Stimulated activated CD4-positive, alpha-beta T cell treated with anti-CD3 and anti-CD28 coated beads, Interleukin-2, amount 100 ng/mL, for 4 hours (primary cell): ENCODE results near the gene FAM219A.
"Not testable (repeated sequence)": the region's sequence is repeated elsewhere in the genome, so short reads cannot be mapped to it uniquely, and the experiment has no call there.

Source experiments
- DNase-seq: peaks from one replicate; pipeline ENCODE4 v3.0.0-alpha.2; 2020; ENCODE audit warnings: low read depth

The FAM219A gene

DNA sequence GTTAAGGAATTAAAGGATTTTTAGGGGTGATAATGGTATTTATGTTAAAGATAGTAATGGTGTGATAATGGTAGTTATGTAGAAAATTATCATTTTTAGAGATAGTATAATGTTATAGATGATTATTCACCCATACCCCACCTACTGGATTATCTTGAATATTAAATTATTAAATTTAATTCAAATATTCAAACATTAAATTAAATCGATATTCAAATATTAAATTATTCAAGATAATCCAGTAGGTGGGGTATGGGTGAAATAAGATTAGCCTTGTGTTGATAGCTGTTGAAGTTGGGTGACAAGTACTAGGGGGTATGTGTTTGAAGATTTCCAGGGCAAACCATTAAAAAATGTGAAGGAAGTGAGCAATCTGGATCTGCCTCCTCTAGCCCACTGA, 15.6 kb downstream of the FAM219A start:
- no peak for DNase-seq

DNA sequence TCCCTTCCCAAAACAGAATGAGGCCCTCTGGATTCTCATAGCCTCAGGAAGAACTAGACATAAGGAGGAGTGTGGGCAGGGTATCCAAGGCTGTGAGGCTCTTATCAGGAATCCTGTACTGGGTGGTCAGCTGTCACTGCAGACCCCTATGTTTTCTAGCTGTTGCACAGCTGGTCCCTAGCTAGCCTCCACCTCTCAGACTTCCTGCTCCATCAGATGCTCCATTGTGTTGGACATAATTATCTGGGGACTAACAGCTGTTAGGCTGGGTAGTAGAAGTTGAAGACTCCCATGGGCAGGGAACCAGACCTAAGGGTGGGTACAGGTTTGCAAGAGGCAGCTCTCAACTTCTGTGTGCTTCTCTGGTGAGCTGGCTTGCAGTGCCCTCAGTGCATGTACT, 18.4 kb downstream of the FAM219A start:
- DNase-seq, result no peak

DNA sequence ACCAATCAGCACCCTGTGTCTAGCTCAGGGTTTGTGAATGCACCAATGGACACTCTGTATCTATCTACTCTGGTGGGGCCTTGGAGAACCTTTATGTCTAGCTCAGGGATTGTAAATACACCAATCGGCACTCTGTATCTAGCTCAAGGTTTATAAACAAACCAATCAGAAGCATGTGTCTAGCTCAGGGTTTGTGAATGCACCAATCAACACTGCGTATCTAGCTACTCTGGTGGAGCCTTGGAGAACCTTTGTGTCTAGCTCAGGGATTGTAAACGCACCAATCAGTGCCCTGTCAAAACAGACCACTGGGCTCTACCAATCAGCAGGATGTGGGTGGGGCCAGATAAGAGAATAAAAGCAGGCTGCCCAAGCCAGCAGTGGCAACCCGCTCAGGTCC, 19.9 kb downstream of the FAM219A start:
- not testable (repeated sequence) for DNase-seq

DNA sequence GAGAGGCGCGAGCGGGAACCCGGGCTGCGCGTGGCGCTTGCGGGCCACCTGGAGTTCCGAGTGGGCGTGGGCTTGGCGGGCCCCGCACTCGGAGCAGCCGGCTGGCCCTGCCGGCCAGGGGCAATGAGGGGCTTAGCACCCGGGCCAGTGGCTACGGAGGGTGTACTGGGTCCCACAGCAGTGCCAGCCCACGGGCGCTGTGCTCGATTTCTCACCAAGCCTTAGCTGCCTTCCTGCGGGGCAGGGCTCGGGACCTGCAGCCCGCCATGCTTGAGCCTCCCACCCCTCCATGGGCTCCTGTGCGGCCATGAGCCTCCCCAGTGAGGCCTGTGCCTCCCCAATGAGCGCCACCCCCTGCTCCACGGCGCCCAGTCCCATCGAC, 20.5 kb downstream of the FAM219A start:
- DNase-seq, result not testable (repeated sequence)

DNA sequence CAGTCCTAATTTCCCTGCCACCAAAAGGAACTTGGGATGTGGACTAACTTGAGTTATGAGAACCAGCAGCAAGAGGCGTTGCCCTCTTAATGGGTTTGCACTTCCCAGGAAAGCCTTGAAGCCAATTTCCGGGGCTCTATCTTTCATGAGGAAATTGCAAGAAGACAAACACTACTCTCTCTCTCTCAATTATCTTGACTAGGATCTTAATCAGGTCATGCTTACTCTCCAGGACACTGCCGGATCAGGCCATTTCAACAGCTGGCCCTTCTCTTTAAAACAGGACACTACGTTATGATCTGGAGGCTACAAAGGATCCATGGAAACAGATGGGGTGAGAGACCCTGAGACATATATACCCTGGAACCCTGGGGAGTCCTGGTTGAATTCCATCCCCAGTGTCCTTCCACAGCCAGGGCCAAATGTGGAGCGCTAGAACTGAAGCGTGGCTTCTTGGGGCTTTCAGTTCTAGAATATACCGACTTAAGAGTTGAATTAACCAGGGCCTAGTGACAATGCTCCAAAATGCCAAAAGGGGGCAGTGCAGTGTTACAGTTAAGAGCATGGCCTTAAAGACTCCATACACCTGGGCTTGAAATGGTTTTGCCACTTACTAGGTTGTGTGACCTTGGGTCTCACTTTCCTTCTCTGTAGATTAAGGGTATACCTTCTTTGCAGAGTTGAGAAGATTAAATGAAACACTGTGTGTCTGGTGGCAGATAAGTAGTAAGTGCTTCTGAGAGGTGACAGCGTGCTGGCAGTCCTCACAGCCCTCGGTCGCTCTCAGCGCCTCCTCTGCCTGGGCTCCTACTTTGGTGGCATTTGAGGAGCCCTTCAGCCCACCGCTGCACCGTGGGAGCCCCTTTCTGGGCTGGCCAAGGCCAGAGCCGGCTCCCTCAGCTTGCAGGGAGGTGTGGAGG, 21.1 kb downstream of the FAM219A start:
- DNase-seq, result peak; percentile 44

DNA sequence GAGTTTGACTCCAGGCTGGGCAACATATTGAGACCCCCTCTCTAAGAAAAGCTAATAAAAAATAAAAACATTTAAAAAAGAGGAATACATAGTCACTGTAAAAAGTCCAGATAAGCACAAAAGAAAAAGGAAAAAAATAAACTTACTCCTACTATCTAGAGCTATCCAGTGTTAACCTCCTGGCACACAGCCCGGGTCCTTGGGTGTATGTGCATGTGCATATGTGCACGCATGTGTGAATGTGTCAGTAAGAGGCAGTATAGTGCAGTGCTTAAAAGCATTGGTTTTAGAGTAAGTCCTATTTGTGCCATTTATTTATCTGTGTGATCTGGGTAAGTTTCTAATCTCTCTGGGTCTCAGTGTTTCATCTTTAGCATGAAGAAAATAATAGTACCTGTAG, 26.7 kb downstream of the FAM219A start:
- no peak for DNase-seq

DNA sequence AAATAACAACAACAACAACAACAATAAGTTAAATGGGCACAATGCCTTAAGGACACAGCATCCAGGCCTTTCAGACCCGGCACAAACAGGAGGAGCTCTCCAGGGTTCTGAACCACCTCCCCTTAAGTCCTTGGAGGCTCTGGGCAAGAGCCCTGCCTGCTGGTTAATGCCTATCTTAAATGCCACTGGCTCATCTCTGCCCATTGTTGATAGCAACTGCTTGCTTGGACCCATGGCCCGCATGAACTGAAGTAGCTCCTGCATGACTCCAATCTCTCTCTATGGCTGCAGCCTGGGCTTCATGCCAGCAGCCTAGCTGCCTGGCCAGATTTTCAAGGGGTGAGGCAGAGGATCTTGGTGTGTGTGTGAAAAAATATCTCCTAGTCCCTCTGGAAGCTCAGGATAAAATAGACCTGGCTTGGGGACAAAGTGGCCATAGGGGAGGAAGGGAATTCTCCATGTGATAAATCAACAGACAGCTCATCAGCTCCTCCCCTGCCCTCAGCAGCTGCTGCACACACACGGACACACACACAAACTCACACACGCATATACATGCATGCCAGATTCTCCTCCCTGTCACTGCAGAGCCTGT, 27.4 kb downstream of the FAM219A start:
- DNase-seq, result no peak

DNA sequence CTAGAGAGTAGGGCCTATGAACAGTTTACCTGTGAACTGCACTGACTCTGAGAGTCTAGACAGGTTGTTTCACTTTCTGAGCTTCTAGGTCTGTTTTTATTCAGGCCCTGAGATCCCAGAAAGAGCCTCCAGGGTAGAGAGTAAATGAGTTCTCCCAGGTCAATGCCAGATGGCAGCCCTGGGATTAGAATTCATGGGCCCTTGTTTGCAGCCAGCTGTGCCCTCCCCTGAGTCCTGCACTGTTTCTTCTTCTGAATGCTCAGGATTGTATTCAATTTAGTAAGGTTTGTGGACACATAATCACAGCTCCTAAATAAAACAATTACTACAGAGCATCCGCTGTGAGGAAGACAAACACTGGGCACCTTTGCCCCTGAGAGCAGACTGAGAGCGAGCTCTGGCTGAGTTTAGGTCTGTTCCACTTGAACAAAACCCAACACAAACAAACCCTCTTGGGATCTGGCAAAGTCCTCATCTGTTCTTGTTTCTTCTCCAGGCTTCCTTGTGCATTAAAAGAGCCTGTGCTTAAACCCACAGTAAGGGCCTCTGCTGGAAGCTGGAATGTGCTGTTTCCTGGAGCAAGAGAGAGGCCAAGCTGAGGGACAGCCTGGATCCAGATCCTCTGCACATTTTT, 29.9 kb downstream of the FAM219A start:
- no peak for DNase-seq

DNA sequence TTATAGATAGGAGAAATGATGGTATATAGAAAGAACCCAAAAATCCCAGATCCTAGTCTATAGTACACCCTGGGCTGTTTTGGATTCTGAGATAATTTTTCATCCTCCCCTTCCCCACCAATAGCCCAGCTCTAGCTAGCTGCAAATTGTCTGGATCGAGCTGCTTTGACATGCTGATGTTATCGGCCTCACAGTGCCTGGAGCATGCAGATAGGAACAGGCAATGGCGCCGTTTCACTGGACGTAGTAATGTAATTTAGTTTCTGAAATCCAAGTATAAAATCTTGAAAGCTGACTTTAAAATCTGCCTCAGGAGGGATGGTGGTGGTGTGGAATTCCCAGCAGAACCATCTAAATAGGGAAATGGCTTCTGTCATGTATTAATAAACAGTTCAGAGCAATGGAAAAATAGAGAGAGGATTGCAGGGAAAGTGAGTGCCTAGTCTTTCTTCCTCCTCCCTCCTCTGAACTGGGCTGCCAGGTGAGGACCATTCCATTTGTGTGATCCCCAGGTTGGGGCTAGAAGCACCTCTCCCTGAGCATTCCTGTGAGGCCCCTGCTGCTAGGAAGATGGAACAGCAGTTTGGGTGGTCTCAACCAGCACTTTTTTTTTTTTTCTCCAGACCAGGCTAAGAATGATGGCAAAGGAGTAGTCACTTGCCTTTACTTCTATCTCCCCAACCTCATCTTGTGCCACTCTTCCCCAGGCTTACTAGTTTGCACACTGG, 31.9 kb downstream of the FAM219A start:
- no peak for DNase-seq

DNA sequence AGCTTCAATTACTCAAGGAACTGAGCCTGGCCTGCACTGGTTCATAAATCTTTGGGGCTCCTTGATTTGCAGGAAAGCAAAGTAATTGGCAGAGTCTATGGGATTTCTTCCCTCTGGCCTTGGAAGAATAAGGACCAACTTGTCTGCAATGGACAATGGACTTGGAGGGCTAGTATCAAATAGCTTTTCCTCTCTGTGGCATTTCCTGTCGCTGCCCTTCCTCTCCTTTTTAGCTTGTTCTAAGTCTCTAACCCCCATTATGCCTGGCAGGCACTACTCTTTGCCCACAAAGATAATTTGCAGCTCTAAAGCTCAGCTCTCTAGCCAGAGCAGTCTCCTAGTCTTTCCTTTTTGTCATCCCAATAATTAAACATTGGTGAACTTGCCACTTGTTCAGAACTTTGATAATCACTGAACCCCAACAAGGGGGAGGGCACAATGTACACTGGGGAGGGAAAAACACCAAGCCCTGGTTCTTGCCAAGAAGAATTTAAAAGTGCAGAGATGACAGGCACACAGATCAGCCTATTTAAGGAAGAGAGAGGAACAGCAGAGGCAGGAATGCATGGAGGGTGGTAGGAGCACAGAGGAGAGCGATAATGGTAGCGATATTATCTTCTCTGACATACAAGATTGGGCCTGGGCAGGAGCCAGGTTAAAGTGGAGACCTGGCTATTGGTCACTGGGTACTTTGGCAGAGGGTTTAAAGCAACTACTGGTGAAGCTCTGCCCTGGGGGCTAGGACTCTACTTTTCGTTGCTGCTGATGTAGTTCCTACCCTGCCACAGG, 38.5 kb downstream of the FAM219A start:
- DNase-seq, result no peak

DNA sequence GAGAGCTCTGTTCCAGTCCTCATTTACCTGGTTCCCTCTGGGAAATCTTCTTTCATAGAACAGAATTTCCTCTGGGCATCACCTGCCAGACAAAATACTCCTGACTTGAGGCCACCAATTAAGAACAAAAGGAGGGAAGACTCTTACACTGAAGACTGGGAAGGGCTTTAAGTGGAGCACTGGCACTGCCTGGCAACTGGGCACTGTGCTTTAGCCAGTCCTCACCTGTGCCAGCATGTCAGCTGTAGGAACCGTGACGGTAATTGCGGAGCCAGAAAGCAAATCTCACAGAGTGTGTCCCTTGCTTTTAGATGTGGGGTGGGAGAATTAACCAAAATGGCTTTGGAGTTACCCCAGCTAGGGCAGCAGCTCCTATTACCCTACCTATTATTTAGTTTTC, 40.6 kb downstream of the FAM219A start:
- no peak for DNase-seq

DNA sequence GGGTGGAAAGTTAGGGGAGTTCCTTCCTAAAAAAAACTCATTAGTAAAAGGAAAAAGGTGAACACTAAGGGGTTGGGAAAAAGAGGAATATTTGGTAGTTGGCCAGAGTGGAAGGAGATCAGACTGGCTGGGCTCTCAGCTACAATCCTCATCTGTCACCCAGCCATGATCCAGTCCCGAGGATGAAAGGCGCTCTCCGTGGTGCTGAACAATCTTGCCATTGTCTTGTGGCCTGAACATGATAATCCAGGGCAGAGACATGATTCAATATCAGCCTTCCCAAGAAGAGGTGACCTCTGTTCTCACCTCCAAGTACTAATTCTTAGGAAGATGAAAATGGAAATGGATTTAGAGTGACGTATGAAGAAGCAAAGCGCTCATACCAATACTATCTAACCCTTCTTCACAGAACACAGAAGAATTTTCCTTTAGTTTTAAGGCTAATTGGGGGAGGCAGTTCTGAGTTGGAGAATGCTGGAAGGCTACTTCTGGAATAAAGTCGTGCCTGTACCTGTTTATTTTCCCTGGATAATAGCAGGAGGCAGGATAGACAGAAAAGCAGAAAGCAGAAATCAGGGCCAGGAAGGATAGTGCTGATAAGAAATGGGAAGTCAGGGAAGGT, 45.0 kb downstream of the FAM219A start:
- DNase-seq, result no peak

DNA sequence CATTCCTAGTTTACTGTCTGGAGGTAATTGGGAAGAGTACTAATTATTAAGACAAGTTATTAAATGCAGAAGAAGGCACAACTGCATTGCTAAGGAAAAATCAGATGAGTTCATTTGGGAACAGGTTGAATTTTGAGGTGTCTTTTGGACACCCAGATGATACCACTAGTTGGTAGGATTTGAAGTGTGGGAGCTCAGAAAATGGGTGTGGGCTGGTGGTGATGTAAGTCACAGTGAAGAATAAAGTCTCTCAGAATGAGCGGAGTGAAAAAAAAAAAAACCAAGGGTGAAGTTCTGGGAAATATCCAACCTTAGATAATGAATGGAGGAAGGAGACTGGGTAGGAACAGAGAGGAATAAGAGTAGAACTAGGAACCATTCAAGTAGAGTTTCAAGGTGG, 46.0 kb downstream of the FAM219A start:
- no peak for DNase-seq

DNA sequence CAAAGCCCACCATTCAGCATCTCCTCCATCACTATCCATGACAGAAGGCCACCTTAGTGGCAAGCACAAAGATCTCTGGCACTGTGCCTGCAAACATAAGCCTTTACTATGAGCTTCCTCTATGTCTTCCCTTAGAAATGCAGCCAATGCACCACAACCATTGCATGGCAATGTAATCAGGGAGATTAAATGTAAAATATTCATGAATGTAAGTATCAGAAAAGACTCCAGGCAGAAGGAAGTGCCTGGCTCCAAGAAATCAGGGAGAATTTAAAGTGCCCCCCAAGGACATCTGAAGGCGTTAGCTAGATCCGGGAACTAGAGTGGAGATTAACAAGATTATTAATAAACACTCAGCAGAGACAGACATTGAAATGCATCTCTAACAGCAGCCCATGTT, 49.2 kb downstream of the FAM219A start:
- DNase-seq, result no peak

DNA sequence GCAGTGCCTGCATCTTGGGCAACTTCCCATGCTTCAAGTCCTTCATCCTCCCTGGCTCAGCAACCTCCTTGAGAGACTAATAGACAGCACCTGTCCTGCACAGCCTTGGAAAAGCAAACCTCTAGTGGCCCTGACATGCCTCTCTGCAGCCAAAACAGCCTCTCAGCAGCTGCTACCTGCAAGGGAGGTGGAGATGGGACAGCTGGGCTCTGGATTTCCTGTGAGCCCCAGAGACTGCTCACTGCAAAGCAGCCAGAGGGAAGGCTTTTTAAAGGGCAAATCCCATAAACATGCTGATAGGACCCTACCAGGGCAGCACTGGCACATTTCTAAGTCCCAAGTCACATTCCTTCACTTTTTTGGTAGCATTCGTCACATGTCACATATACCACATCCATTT, 50.2 kb downstream of the FAM219A start:
- no peak for DNase-seq

DNA sequence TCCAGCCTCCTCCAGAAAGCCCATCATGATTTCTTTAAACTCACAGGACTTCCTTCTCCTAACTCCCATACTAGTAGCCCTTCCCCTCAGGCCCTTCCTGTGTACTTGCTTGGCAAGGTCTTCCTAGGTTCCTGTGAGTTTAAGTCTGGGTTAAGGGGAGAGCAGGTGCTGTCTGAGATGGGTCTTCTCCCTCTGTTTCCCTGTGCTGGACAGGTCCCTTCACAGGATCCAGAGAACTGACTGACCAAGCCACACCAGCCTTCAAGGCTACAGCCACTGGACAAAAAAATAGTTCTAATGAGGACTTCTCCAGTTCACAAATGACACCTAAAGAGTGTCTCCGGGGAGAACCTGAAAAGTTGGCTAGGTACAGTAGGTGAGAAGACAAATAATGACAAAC, 52.2 kb downstream of the FAM219A start:
- DNase-seq, result no peak

DNA sequence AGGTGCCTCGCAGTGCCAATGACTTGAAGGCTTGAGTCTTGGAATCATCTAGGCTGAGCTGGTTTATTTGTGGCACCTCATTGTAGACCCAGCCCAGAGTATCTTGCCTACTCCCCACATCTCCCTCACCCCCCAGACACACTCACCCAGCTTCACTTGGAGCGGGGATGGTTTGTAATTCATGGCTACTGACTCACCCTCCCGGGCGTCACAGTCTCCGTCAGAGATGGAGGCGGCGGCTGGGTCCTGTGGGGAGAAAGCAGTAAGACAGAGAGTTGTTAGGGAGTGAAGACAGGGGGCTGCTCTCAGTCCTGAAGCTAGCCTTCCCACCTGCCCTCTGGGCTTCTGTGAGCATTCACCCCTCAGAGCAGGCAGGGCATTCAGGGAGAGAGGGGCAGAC, 52.7 kb downstream of the FAM219A start:
- DNase-seq, result no peak

DNA sequence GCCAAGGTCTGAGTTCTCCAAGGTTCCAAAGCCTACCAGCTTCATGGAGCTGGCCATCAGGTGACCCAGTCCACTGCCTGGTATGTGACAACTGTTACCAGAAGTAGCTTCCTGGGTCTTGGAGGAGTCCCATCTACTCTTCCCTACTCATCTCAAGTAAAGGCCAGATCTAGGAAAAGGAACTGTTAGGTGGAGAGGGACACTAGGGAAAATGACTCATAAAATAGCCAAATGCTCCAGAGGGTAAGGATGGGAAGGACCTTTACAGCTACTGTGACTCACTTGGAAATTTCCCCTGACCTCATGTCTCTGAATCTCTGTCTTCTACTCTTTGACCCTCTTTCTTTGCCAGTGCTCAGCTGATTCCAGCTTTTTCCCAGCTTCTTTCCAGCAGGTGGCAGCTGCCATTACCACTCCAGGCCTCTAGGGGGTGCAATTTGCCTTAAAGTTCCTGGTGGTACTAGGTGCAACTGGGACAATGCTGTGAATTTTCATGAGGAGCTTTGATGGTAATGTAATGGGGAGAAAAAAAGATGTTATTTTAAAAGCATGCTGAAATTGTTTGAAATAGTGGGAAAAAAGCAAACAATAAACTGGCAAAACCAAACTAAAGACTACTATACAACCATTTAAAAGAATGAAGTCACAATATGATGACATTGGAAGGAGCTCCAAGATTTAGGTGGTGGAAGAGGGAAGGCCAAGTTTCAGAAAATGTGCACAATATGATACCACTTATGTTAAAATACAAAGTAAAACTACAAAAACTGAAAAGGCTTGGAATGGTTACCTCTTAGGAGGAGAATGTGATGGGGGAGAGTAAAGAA, 54.6 kb downstream of the FAM219A start:
- no peak for DNase-seq

DNA sequence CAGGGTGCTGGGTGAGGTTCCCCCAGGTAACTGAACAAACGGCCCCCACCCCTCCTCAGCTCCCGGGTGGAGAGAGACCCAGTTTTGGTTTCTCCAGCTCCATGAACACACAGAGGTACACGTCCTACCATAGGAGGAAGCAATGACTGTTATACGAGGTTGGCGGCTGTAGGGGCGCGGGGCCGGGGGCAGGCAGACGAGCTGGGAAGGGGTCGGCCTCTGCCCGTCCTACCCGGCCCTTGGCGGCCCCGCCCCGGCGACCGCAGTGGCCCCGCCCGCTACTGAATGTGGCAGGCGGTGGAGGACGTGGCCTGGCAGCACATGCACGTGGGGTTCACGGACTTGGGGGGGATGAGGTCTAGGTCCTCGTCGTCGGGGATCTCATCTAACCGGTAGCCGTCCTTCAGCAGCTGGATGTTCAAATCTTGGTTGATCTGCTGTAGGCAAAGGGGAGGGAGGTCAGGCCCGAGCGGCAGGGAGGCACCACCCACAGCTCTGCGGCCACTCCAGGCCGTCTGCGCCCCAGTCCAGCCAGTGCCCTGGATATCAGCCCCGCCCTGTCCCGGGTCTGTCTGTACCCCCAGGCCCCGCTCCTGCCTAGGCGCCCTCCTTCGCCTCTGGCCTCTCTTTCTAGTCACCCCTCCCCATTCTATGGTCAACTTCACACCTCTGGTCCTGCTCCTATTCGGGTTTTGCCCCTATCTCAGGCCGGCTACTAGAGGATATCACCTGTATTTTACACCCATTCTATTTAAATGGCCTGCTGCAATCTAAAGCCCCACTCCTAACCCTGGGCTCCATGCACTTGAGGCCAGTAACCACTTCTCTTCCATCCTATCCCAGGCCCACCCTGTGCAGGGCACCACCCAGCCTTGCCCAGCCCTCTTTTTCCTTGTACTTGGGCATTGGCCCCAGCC, 57.4 kb downstream of the FAM219A start:
- no peak for DNase-seq
